Body of pancreas (tissue), 4 donors: ENCODE measurements around the gene ING1.

Source experiments
- POLR2A ChIP-seq, 3 donors: fragments of 450-650 bp; IDR thresholded peaks; one replicate each; pipeline ENCODE4 v1.6.1; 2016; ENCODE audit warnings: antibody characterized with exemption in 3 of 3, mild to moderate bottlenecking in 2 of 3
- TF ChIP-seq, protein P1 (sequence below), 7 experiments: fragments of 450-650 bp in 4 of 7; fragments of 200-600 bp in 3 of 7; sonication (generic) in 3 of 7; IDR thresholded peaks; one replicate each; pipeline ENCODE4 v1.5.1; 2016 to 2019; ENCODE audit warnings: antibody characterized with exemption in 7 of 7

GRCh38 chr13:110706570-110707372, 6.7 kb upstream of the ING1 start:
- no peak for TF ChIP-seq POLR2A (IDR thresholded peaks at IDR 0.05)
- TF ChIP-seq, protein P1, sequence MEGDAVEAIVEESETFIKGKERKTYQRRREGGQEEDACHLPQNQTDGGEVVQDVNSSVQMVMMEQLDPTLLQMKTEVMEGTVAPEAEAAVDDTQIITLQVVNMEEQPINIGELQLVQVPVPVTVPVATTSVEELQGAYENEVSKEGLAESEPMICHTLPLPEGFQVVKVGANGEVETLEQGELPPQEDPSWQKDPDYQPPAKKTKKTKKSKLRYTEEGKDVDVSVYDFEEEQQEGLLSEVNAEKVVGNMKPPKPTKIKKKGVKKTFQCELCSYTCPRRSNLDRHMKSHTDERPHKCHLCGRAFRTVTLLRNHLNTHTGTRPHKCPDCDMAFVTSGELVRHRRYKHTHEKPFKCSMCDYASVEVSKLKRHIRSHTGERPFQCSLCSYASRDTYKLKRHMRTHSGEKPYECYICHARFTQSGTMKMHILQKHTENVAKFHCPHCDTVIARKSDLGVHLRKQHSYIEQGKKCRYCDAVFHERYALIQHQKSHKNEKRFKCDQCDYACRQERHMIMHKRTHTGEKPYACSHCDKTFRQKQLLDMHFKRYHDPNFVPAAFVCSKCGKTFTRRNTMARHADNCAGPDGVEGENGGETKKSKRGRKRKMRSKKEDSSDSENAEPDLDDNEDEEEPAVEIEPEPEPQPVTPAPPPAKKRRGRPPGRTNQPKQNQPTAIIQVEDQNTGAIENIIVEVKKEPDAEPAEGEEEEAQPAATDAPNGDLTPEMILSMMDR (IDR thresholded peaks at IDR 0.05) = no peak
